NCI-H1048 (cell line): ENCODE results near the gene FUZ.

Source experiments
- DNase-seq: peaks from one replicate; lab custom pipeline; 2025; lab: John Stamatoyannopoulos, UW

Gene FUZ

GRCh38 chr19:49812997-49813861 lies at the start of gene FUZ:
TSS of gene FUZ (minus strand) at chr19:49813292. CDS start at chr19:49813106, 186 bp downstream.
- no peak for DNase-seq

DNA sequence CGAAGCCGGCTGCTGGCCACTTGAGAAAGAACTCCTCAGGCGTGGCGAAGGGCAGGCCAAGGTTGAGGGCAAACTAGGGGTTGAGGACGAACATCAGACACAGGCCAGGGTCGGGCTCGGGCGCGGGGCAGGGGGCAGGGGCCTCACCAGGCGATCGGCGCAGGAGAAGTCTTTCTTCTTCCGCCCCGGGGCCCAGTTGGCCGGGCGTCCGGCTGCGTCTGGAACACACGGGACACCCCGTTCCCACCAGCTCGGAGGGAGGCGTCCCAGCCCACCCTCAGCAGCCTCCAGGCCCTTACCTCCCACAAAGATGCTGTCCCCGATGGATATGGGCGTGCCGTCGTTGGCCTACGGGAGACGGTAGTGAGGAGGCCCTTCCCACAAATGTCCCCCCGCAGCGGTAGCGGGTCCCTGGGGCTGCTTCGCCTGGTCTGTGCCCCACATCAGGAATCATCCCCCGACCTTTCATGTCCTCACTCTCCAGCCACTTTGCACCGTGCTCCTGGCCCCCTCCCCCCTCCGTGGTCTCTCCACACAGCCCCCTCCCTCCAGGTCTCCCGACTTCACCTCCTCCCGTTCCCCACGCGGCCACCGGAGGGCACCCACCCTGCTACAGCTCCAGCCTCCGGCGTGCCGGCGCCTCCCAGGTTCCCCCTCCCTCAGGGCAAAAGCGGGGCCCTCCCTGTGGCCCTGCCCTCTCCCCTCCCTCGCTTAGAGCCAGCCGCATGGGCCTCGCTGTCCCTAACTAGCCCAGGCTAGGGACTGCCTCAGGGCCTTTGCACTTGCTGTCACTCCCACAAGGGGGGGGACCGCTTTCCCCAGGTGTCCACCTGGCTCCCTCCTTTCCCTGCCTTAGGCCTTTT lies 49.5 kb upstream of the FUZ start:
- no peak for DNase-seq

DNA sequence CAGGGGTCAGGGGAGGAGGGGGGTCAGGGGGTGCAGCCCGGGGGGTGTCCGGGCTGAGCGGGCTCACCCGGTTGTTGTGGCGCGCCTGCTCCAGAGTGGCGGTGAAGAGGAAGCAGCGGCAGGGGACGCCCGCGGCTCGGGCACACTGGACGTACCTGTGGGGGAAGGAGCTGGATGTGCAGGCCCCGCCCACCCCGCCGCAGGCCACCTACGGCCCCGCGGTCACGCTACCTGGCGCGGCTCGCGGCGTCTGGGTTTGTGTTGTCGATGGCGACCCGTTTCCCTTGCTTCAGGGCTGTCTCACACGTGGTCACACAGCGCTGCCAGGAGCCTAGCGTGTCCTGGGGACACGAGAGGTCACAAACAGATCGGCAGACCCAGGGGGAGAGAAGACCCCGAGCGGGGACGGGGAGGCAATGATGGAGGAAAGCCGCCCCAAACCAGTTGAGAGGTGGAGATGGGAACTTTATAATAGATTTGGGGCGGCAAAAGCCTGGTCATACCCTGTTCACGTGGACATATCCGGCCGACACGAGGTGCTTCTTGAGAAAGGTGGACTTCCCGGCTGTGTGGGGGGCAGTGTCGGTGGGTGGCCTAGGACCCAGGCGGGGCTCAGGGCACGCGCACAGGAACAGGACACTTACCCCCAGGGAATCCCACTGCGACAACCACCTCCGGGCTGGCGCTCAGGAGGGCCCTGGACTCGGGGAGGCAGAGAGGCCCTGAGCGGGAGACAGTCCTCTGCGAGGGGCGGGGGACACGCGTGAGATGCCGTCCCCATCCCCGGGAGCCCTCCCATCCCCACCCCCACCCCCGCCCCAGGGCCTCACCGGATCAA lies 48.7 kb upstream of the FUZ start:
- DNase-seq = no peak

GRCh38 chr19:49861107-49861506 lies 48.0 kb upstream of the FUZ start:
- no peak for DNase-seq

DNA sequence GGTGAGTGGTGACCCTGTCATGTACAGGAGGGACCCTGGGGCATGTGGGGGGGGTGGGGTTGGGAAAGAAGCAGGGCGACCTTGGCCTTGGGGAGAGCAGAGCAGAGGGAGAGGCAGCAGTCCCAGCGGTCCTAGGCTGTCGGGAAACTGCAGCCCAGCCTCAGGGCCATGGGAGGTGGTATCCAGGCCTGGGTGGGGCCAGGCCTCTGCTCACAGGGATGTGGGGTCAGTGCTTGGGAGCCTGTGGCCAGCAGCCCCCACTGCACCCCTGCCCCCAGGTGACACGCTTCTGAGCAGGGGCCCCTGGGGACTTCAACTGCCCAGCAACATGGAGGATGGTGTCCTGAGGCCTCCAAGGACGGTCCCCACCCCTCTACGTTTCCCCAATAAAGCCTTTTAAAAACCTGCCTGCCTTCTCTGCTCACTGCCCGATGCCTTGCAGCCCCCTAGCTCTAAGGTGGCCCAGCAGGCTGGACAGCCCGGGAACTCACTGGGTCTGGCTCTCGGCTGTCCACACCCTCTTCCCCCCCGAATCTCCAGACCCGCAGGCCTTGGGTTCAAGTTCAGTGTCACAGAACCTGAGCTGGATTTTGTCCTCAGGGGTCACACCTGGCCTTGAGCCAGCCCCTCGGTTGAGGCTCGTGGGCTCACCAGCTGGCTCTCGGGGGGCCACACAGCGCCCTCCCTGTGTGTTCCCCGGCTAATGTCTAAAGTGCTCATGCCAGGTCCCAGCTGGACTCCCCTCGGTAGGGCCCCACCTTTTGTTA lies 47.4 kb upstream of the FUZ start:
- no peak for DNase-seq

DNA sequence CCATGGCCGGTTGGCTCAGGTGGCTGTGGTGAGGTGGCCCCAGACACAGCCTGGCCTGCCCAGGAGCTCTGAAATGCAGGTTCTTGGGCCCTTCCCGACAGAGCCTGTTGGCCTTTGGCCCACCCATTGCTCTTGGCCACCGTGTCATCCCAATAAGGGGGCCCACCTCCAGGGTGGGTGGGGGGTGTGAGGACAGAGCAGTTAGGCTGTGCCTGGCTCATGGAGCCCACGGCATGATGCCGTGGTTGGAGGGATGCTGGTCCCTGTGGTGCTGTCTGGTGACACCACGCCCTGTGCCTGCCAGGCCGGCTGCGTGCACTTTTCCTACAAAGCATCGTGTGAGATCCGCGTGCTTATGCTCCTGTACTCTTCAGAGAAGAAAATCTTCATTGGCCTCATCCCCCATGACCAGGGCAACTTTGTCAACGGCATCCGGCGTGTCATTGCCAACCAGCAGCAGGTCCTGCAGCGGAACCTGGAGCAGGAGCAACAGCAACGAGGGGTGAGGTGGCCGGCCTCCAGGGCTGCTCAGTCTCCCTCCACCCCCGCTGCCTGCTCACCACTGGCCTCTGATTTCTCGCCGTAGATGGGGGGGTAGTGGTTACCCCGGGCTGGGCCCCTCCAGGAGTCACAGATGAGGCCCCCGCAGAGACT lies 46.7 kb upstream of the FUZ start:
- no peak for DNase-seq

- no peak for DNase-seq
Measured at GRCh38 chr19:49858088-49858985, 45.2 kb upstream of the FUZ start.

DNA sequence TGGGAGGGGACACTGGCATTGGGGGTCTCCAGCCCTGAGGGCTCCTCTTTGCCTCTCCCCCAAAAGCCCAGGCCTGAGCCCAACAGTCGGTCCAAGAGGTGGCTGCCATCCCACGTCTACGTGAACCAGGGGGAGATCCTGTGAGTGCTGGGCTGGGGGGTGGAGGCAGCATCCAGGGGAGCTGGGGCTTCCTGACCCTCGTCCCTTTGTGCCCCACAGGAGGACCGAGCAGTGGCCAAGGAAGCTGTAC lies 44.7 kb upstream of the FUZ start:
- DNase-seq = no peak

DNA sequence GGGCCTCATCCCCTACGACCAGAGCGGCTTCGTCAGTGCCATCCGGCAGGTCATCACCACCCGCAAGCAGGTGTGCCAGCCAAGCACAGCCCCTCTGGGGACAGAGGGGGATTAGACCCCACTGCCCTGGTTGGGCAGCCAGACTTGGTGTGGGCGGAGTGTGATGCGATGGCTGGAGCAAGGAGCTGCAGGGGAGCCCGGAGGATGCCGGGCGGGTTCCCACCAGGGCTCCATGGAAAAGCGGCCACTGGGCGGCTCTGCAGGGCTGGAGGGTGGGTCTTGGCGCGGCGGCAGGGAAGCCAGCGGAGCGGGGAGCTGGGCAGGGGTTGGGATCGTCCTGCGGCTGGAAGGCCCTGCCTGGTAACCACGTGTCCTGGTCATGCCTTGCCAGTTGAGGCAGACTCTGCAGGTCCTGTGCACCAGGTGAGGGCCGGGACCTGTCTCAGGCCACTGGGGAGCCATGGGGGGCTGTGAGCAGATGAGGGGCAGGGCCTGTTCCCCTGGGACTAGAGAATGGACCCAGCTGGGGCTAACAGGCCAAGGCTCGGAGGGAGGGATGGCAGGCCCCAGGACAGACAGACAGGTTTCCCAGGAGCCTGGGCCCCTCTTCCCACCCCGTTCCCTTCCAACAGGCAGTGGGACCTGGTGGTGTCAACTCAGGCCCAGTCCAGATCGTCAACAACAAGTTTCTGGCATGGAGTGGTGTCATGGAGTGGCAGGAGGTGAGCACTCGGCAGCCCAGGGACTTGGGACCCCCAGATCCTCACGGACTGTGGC lies 44.2 kb upstream of the FUZ start:
- DNase-seq = no peak

GRCh38 chr19:49856574-49857021 lies 43.5 kb upstream of the FUZ start:
- no peak for DNase-seq

- no peak for DNase-seq
Measured at GRCh38 chr19:49855676-49856573, 42.8 kb upstream of the FUZ start.

DNA sequence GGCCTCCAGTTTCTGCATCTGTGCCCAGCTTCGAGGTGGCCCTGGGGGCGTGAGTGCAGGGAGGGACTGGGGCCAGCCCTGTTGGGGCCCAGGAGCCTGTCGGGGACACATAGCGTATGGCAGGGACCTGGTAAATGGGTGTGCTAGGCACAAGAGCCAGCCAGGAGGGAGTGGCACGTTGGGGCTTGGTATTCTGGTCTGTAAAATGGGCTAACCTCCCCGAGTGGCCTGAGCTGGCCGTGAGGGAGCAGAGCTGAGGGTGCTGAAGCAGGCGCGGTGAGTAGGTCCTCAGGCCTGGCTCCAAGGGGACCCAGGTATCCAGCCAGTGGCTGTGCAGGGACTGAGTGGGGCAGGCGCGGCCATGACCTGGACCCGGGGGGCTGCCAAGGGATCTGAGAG lies 42.2 kb upstream of the FUZ start:
- DNase-seq = no peak

DNA sequence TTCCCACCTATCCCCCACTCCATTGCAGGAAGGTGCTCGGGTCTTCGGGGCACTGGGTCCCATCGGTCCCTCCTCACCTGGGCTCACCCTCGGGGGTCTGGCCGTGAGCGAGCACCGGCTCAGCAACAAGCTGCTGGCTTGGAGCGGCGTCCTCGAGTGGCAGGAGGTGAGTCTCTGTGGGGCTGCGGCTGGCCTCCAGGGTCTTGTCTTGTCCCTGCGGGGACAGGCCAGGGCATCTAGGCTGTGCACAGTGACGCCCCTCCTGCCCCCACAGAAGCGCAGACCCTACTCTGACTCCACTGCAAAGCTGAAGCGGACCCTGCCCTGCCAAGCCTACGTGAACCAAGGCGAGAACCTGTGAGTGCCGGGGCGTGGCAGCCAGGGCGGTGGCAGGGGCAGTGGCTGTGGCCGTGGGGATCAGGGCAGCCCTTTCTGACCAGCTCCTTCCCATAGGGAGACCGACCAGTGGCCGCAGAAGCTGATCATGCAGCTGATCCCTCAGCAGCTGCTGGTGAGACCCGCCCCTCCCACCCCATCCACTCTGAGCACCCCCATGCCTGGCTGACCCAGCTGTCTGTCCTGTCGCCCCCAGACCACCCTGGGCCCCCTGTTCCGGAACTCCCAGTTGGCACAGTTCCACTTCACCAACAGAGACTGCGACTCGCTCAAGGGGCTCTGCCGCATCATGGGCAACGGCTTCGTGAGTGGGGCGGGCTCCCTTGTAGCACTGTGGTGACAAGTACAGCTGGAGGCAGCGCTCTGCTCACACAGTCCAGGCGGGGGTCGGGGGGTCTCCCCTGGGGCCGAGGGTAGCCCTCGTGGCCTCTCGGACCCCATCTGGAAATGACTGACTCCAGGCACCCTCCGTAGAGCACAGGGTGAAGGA lies 41.5 kb upstream of the FUZ start:
- DNase-seq = no peak

DNA sequence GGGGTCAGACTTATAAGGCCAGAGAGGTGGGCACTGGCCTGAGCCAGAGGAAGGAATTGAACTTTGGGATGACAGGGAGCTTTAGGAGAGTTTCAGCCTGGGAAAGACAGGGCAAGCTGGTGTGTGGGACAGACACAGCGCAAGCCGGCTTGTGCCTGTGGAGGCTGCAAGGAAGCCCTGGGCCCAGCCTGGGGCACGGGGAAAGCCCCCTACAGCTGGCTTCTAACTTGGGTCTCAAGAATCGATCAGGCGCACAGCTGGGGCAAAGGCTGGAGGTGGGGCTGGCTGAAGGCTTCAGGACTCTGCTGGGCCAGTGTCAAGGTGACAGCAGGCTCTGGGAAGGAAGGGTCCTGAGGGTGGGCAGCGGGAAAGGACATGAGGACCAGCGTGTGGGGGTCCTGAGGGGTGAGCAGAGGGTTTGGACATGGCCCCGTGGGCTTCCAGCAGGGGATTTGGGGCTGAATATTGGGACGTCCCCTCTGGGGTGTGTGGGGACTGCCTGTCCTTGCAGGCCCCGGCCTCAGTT lies 40.8 kb upstream of the FUZ start:
- no peak for DNase-seq

DNA sequence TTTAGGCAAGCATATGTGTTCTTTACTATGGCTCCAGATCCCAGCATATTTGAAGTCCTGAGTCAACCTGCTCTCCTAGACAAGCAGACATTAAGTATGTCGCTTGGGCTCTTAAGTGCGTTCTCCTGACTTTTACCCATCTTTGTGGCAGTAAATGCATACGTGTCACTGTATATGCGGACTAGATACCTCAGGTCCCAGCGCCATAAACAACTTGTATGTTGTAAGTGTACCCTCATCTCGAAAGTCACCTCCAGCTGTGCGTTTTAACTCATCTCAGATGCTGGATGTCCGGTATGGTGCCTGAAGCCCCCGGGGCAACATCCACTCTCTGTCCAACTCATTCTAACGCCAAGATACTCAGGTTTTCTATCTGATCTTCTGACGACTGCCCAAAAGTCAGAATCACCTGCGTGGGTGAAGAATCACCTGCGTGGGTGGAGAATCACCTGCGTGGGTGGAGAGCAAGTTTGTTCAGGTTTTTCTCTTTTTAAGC lies 39.6 kb upstream of the FUZ start:
- no peak for DNase-seq

- peak; percentile 59 for DNase-seq
Measured at GRCh38 chr19:49851456-49852259, 38.6 kb upstream of the FUZ start.
